IgD-negative memory B cell (primary cell): ENCODE data around the gene FAM120A. TPM values are rescaled to one million over a fixed set of nuclear protein-coding genes. Genes with fewer than 3 reads are reported as not detected.

Experiments
- H3K27ac Mint-ChIP-seq, 3 donors: one replicate each; pipeline ENCODE4 v1.8.0; 2020 to 2022; ENCODE audit warnings: mild to moderate bottlenecking in 3 of 3, mixed read lengths in 3 of 3, moderate library complexity in 1 of 3
- H3K27me3 Mint-ChIP-seq: one replicate; pipeline ENCODE4 v1.8.0; 2021; ENCODE audit warnings: mixed read lengths
- H3K36me3 Mint-ChIP-seq: one replicate; pipeline ENCODE4 v1.8.0; 2020; ENCODE audit warnings: mild to moderate bottlenecking, mixed read lengths
- H3K4me1 Mint-ChIP-seq, 3 donors: one replicate each; pipeline ENCODE4 v1.8.0; 2020 to 2022; ENCODE audit warnings: mixed read lengths in 3 of 3, mild to moderate bottlenecking in 1 of 3
- H3K4me3 Mint-ChIP-seq, 4 donors: one replicate each; pipeline ENCODE4 v1.8.0; 2020 to 2022; ENCODE audit warnings: mild to moderate bottlenecking in 4 of 4, mixed read lengths in 4 of 4, moderate library complexity in 3 of 4
- H3K9me3 Mint-ChIP-seq, 3 donors: one replicate each; pipeline ENCODE4 v1.8.0; 2020 to 2021; ENCODE audit warnings: mixed read lengths in 3 of 3, mild to moderate bottlenecking in 1 of 3
- polyA plus RNA-seq: library from polyadenylated mRNA; unstranded; fragments of 300-500 nt; fragmentation: Illumina TruSeq; gene quantifications from one replicate; pipeline ENCODE4 v1.2.3, GENCODE V29; 2021

Gene FAM120A
- polyA plus RNA-seq, 1 donor from 2014 or later: 14.5 TPM

GRCh38 chr9:93575796-93576257 lies 124.3 kb downstream of the FAM120A start:
- Mint-ChIP-seq H3K27ac (peak overlapping the region; percentile 74 to 90 (median 80)), H3K4me3 (peak overlapping the region; percentile 87 to 95 (median 94)), H3K27me3 (no peaks in the 10 kb centered on the region), H3K36me3 (peaks cover 4% of the 10 kb centered on the region), H3K9me3 (no peaks in the 10 kb centered on the region), H3K4me1 (peaks cover 10 to 26% (median 16%) of the 10 kb centered on the region in 3 donors)

DNA sequence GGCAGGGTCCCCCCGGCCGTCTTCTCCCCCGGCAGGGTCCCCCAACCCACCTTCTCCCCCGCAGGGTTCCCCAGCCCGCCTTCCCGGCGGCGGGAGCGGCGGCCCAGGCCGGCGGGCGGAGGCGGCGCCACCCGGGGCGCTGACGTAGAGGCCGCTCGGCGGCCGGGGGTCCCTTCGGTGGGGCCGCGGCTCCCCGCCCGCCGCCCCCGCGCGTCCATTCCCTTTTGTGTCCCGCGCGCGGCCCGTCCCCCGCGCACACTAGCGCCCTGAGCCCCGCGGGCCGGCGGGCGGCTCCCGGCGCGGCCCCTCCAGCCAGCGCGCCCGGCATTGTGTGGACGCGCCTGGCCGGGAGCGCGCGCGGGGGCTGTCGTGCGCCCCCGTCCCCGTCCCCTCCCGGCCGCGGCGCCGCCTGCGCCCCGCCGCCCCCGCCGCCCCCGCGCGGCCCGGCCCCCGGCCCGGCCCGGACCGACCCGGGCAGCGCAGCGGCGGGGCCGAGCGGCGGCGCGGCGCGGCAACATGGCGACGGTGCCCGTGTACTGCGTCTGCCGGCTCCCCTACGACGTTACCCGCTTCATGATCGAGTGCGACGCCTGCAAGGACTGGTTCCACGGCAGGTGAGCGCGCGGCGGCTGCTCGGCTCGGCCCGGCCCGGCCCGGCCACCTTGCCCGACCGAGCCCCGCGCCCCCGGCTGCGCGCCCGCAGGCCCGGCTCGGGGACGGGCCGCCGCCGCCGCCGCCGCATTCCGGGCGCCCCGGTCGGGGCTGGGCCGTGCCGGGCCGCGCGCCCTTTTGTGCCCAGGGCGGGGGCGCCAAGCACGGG lies 125.0 kb downstream of the FAM120A start, which contains the start of gene PHF2:
Gene PHF2, plus strand, starts transcription at position 327 of the 820 bp plus-strand sequence. Its CDS starts 190 bp downstream, at position 517.
- H3K36me3 Mint-ChIP-seq: peaks cover 2% of the 10 kb centered on the region
- H3K27ac Mint-ChIP-seq: peak within 1 kb of the TSS; percentile 74 to 92 (median 90)
- peak within 1 kb of the TSS; percentile 87 to 96 (median 95) for H3K4me3 Mint-ChIP-seq
- peaks cover 10 to 30% (median 19%) of the 10 kb centered on the region in 3 donors for H3K4me1 Mint-ChIP-seq
- no peaks in the 10 kb centered on the region for H3K27me3 Mint-ChIP-seq
- no peaks in the 10 kb centered on the region for H3K9me3 Mint-ChIP-seq

- Mint-ChIP-seq H3K27me3 (no peaks in the 10 kb centered on the region), H3K36me3 (no peaks in the 10 kb centered on the region), H3K4me3 (peak overlapping the region; percentile 80 to 96 (median 92)), H3K27ac (peak overlapping the region; percentile 56 to 92 (median 65)), H3K9me3 (no peaks in the 10 kb centered on the region), H3K4me1 (peaks cover 10 to 30% (median 19%) of the 10 kb centered on the region in 3 donors)
Observed at GRCh38 chr9:93577078-93577974, 125.8 kb downstream of the FAM120A start.

DNA sequence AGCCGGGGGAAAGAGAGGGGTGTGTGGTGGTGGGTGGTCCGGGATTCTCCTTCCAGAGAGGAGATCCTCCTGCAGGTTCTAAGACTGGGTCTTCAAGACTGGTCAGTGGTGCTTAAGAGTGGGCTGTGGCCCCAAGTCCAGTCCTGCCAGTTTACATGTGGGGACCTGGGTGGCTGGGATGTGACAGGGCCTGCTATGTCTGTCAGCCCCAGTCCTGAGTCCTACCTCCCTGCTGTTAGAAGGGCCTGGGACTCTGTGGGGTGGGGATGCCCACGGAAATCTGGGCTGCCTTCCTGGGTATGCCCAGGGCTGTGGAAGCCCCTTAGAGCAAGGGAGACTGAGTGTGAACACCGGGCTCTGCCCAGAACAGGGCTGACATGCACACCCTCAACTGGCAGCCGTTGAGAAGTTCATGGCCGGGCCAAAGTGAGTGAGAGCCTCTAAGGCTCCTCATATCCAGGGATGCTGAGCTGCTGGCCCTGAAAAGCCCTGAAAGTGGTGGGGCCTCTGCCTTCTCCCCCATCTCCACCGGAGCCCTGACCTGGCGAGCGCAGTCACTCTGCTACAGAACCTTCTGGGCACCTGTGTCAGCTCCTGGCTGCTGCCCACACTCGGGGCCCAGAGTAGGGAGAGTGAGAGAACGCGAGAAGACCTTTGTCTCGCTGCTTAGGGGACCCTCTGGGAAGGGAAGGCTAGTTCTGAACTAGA lies 126.6 kb downstream of the FAM120A start:
- H3K4me1 Mint-ChIP-seq: peaks cover 18 to 30% (median 19%) of the 10 kb centered on the region in 3 donors
- H3K9me3 Mint-ChIP-seq: no peaks in the 10 kb centered on the region
- no peaks in the 10 kb centered on the region for H3K27me3 Mint-ChIP-seq

DNA sequence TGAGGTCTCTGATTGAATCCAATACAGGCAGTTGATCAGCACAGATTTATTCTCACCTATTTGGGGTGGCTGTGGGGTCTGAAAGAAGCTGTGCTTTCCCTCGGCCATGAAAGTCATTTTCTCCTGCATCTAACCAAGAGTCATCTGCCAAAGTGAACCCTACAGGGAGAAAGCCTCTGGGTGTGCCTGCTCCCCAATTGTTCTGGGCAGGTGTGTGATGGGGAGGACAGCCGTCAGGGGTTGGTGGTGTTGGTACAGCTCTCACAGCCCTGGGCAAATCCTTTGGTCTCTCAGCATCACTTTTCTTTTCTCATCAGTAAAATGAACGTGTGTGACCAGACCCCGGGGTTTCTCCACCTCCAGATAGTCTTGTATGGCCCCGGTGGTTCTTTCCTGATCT lies 127.4 kb downstream of the FAM120A start:
- Mint-ChIP-seq H3K27me3 (no peaks in the 10 kb centered on the region), H3K36me3 (peaks cover 3% of the 10 kb centered on the region), H3K9me3 (no peaks in the 10 kb centered on the region), H3K4me3 (peak overlapping the region; percentile 36 to 96 (median 68)), H3K27ac (peak overlapping the region in 2 of 3 donors; percentile 80 to 82), H3K4me1 (peaks cover 19 to 30% (median 19%) of the 10 kb centered on the region in 3 donors)

More for the DNA sequence above, 126.6 kb downstream of the FAM120A start:
- Mint-ChIP-seq H3K36me3 (peaks cover 3% of the 10 kb centered on the region), H3K27ac (peak overlapping the region; percentile 56 to 92 (median 65)), H3K4me3 (peak overlapping the region; percentile 80 to 96 (median 92))

DNA sequence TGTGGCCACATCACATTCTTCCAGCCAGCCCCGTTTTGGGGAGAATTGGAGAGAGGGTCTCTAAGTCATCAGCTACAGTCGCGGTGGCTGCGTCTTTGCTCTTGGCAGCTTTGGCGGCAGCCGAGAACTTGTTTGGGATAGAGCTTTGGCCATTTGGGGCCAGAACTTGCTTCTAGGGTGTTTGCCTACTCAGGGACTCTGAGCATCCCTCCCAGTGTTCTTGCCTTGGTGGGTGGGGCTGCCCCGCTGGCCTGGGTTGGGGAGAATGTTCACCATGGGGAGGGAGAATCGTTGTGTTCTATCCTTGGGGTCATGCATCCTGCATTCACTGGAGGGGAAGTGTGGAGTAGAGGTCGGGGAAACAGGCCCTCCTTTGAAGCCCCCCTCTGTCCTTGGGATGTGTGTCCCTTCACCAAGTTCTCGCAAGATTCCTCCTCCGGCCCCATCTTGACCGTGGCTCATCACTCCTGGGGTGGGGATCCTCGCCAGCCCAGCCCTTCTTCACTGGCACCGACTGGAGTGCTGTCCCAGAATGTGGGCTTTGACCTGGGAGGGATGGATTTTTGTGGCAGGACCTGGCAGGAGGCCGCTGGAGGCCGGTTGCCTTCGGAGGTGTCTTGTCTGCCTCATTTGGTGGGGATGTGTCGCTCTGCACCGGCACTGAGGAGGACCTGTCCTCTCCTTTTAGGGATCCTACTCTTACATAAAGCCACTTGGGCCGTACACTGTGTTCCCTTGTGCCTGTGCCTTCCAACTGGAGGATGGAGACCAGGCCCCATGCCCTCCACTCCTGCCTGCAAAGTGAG lies 128.4 kb downstream of the FAM120A start:
- Mint-ChIP-seq H3K27me3 (no peaks in the 10 kb centered on the region), H3K36me3 (peaks cover 11% of the 10 kb centered on the region), H3K27ac (peak overlapping the region; percentile 24 to 82 (median 80)), H3K4me1 (peaks cover 19 to 30% (median 21%) of the 10 kb centered on the region in 3 donors), H3K9me3 (peaks cover 0 to 5% (median 0%) of the 10 kb centered on the region in 3 donors), H3K4me3 (peak overlapping the region; percentile 44 to 96 (median 69))

GRCh38 chr9:93580654-93581380 lies 129.3 kb downstream of the FAM120A start:
- H3K36me3 Mint-ChIP-seq: peaks cover 12% of the 10 kb centered on the region
- no peaks in the 10 kb centered on the region for H3K27me3 Mint-ChIP-seq
- H3K27ac Mint-ChIP-seq: peak overlapping the region in 1 of 3 donors; percentile 12
- peak overlapping the region in 1 of 4 donors; percentile 96 for H3K4me3 Mint-ChIP-seq
- H3K9me3 Mint-ChIP-seq: peaks cover 0 to 6% (median 0%) of the 10 kb centered on the region in 3 donors
- peaks cover 17 to 28% (median 19%) of the 10 kb centered on the region in 3 donors for H3K4me1 Mint-ChIP-seq

- Mint-ChIP-seq H3K4me3 (peak overlapping the region in 1 of 4 donors; percentile 38), H3K27me3 (no peaks in the 10 kb centered on the region), H3K27ac (no peak overlapping the region), H3K36me3 (peaks cover 12% of the 10 kb centered on the region), H3K9me3 (peaks cover 0 to 6% (median 0%) of the 10 kb centered on the region in 3 donors), H3K4me1 (peaks cover 19 to 31% (median 20%) of the 10 kb centered on the region in 3 donors)
Observed at GRCh38 chr9:93582115-93582514, 130.6 kb downstream of the FAM120A start.

GRCh38 chr9:93582550-93582949 lies 131.1 kb downstream of the FAM120A start:
- H3K27ac Mint-ChIP-seq: no peak overlapping the region

DNA sequence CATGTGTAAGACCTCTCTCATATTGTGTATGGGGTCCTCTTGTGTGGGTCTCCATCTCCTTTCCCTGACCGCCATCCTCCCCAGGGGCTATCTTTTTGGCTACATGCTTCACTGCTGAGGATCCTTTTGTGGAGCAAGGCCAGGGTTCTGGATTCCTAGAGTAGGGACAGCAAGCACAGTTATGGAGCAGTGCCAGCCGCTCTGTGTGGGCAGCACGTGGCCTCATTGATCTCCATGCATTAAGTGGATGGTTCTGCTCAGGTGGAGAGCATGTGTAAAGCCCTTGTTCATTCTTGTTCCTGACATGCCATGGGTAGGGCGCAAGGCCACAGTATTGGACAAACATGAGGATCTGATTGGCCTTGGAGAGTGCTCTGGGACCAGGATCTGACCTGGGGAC lies 133.8 kb downstream of the FAM120A start:
- Mint-ChIP-seq H3K36me3 (peaks cover 12% of the 10 kb centered on the region), H3K9me3 (peaks cover 0 to 6% (median 0%) of the 10 kb centered on the region in 3 donors), H3K27me3 (no peaks in the 10 kb centered on the region), H3K4me3 (peak overlapping the region in 1 of 4 donors; percentile 23), H3K27ac (peak overlapping the region in 1 of 3 donors; percentile 67), H3K4me1 (peaks cover 20 to 25% (median 21%) of the 10 kb centered on the region in 3 donors)

More at GRCh38 chr9:93582550-93582949, 131.1 kb downstream of the FAM120A start:
- Mint-ChIP-seq H3K4me3 (peak overlapping the region in 1 of 4 donors; percentile 38), H3K36me3 (peaks cover 12% of the 10 kb centered on the region), H3K4me1 (peaks cover 19 to 32% (median 19%) of the 10 kb centered on the region in 3 donors), H3K27me3 (no peaks in the 10 kb centered on the region), H3K9me3 (peaks cover 0 to 6% (median 0%) of the 10 kb centered on the region in 3 donors)

GRCh38 chr9:93585695-93586094 lies 134.2 kb downstream of the FAM120A start:
- peaks cover 12% of the 10 kb centered on the region for H3K36me3 Mint-ChIP-seq
- peaks cover 17 to 25% (median 23%) of the 10 kb centered on the region in 3 donors for H3K4me1 Mint-ChIP-seq
- H3K27me3 Mint-ChIP-seq: no peaks in the 10 kb centered on the region
- H3K9me3 Mint-ChIP-seq: peaks cover 0 to 6% (median 0%) of the 10 kb centered on the region in 3 donors
- H3K27ac Mint-ChIP-seq: no peak overlapping the region
- no peak overlapping the region for H3K4me3 Mint-ChIP-seq

- no peak overlapping the region for H3K27ac Mint-ChIP-seq
- no peak overlapping the region for H3K4me3 Mint-ChIP-seq
- peaks cover 0 to 6% (median 0%) of the 10 kb centered on the region in 3 donors for H3K9me3 Mint-ChIP-seq
- peaks cover 12% of the 10 kb centered on the region for H3K36me3 Mint-ChIP-seq
- peaks cover 13 to 29% (median 23%) of the 10 kb centered on the region in 3 donors for H3K4me1 Mint-ChIP-seq
- H3K27me3 Mint-ChIP-seq: no peaks in the 10 kb centered on the region
Observed at GRCh38 chr9:93586290-93587057, 135.0 kb downstream of the FAM120A start.
